ENCODE data around the gene ADGRD1.

Gene ADGRD1

GRCh38 chr12:131176926-131177325 is 223.2 kb downstream of the ADGRD1 start:
- H3K36me3 ChIP-seq (ENCODE audit: low read depth), result no peaks in the 10 kb centered on the region
- ATAC-seq (ENCODE audit: low read depth), result no peak
- no peak for TF ChIP-seq CTCF (IDR thresholded peaks at IDR 0.05; ENCODE audit: poor library complexity, severe bottlenecking)
- no peak overlapping the region for H3K27ac ChIP-seq (ENCODE audit: poor library complexity, severe bottlenecking)
- no peak overlapping the region for H3K4me3 ChIP-seq (ENCODE audit: severe bottlenecking)
- H3K4me1 ChIP-seq (ENCODE audit: insufficient read depth, poor library complexity, severe bottlenecking), result no peaks in the 10 kb centered on the region
- no peaks in the 10 kb centered on the region for H3K9me3 ChIP-seq (ENCODE audit: severe bottlenecking)
- peaks cover 19% of the 10 kb centered on the region for H3K27me3 ChIP-seq (ENCODE audit: insufficient read depth, poor library complexity, severe bottlenecking)
- no peak for DNase-seq (ENCODE audit: low spot score)

GRCh38 chr12:131177599-131177998 is 223.9 kb downstream of the ADGRD1 start:
- Histone ChIP-seq H3K9me3 (ENCODE audit: severe bottlenecking) (no peaks in the 10 kb centered on the region), H3K4me1 (ENCODE audit: insufficient read depth, poor library complexity, severe bottlenecking) (no peaks in the 10 kb centered on the region), H3K4me3 (ENCODE audit: severe bottlenecking) (no peak overlapping the region), H3K27ac (ENCODE audit: poor library complexity, severe bottlenecking) (no peak overlapping the region), H3K27me3 (ENCODE audit: insufficient read depth, poor library complexity, severe bottlenecking) (peaks cover 24% of the 10 kb centered on the region), H3K36me3 (ENCODE audit: low read depth) (no peaks in the 10 kb centered on the region)
- TF ChIP-seq CTCF (IDR thresholded peaks at IDR 0.05; ENCODE audit: poor library complexity, severe bottlenecking), result no peak
- ATAC-seq (ENCODE audit: low read depth) (no peak), DNase-seq (ENCODE audit: low spot score) (no peak)

- ATAC-seq (ENCODE audit: low read depth) (no peak), DNase-seq (ENCODE audit: low spot score) (no peak)
- TF ChIP-seq CTCF (IDR thresholded peaks at IDR 0.05; ENCODE audit: poor library complexity, severe bottlenecking), result no peak
- Histone ChIP-seq H3K4me3 (ENCODE audit: severe bottlenecking) (no peak overlapping the region), H3K9me3 (ENCODE audit: severe bottlenecking) (no peaks in the 10 kb centered on the region), H3K4me1 (ENCODE audit: insufficient read depth, poor library complexity, severe bottlenecking) (no peaks in the 10 kb centered on the region), H3K27me3 (ENCODE audit: insufficient read depth, poor library complexity, severe bottlenecking) (peaks cover 4% of the 10 kb centered on the region), H3K36me3 (ENCODE audit: low read depth) (no peaks in the 10 kb centered on the region), H3K27ac (ENCODE audit: poor library complexity, severe bottlenecking) (no peak overlapping the region)
Observed at GRCh38 chr12:131187602-131188001, 233.9 kb downstream of the ADGRD1 start.

GRCh38 chr12:131188131-131189050 is 234.7 kb downstream of the ADGRD1 start:
- Histone ChIP-seq H3K27ac (ENCODE audit: poor library complexity, severe bottlenecking) (no peak overlapping the region), H3K9me3 (ENCODE audit: severe bottlenecking) (no peaks in the 10 kb centered on the region), H3K4me1 (ENCODE audit: insufficient read depth, poor library complexity, severe bottlenecking) (no peaks in the 10 kb centered on the region), H3K4me3 (ENCODE audit: severe bottlenecking) (no peak overlapping the region), H3K27me3 (ENCODE audit: insufficient read depth, poor library complexity, severe bottlenecking) (peaks cover 4% of the 10 kb centered on the region), H3K36me3 (ENCODE audit: low read depth) (no peaks in the 10 kb centered on the region)
- ATAC-seq (ENCODE audit: low read depth), result no peak
- TF ChIP-seq CTCF (IDR thresholded peaks at IDR 0.05; ENCODE audit: poor library complexity, severe bottlenecking), result no peak
- no peak for DNase-seq (ENCODE audit: low spot score)

- Histone ChIP-seq H3K36me3 (ENCODE audit: low read depth) (no peaks in the 10 kb centered on the region), H3K4me1 (ENCODE audit: insufficient read depth, poor library complexity, severe bottlenecking) (no peaks in the 10 kb centered on the region), H3K4me3 (ENCODE audit: severe bottlenecking) (no peak overlapping the region), H3K9me3 (ENCODE audit: severe bottlenecking) (no peaks in the 10 kb centered on the region), H3K27me3 (ENCODE audit: insufficient read depth, poor library complexity, severe bottlenecking) (peaks cover 4% of the 10 kb centered on the region), H3K27ac (ENCODE audit: poor library complexity, severe bottlenecking) (no peak overlapping the region)
- ATAC-seq (ENCODE audit: low read depth) (no peak), DNase-seq (ENCODE audit: low spot score) (no peak)
- no peak for TF ChIP-seq CTCF (IDR thresholded peaks at IDR 0.05; ENCODE audit: poor library complexity, severe bottlenecking)
Observed at GRCh38 chr12:131189781-131190180, 236.1 kb downstream of the ADGRD1 start.
